Measurements from ENCODE around the gene DAZAP2.
A peak's percentile ranks its signal among the peaks of the same experiment; 100 is the strongest.
"Not testable (repeated sequence)": the region's sequence is repeated elsewhere in the genome, so short reads cannot be mapped to it uniquely, and the experiment has no call there.

Gene DAZAP2

GRCh38 chr12:51247523-51248206 lies 9.0 kb downstream of the DAZAP2 start:
- no peak for DNase-seq (ENCODE audit: low read depth)

GRCh38 chr12:51253276-51253675 lies 14.7 kb downstream of the DAZAP2 start:
- no peak for DNase-seq (ENCODE audit: low read depth)

- no peak for DNase-seq (ENCODE audit: low read depth)
These were observed 15.9 kb downstream of the DAZAP2 start for GRCh38 chr12:51254536-51254935.

GRCh38 chr12:51259600-51259999 lies 21.0 kb downstream of the DAZAP2 start:
- DNase-seq (ENCODE audit: low read depth), result not testable (repeated sequence)

- DNase-seq (ENCODE audit: low read depth), result no peak
These were observed 24.1 kb downstream of the DAZAP2 start for GRCh38 chr12:51262758-51263177.

- DNase-seq (ENCODE audit: low read depth), result no peak
These were observed 24.7 kb downstream of the DAZAP2 start for GRCh38 chr12:51263341-51263740.

GRCh38 chr12:51264297-51264696 lies 25.7 kb downstream of the DAZAP2 start:
- DNase-seq (ENCODE audit: low read depth), result no peak

GRCh38 chr12:51265024-51265423 lies 26.4 kb downstream of the DAZAP2 start:
- no peak for DNase-seq (ENCODE audit: low read depth)

GRCh38 chr12:51269174-51270066 lies 30.8 kb downstream of the DAZAP2 start:
- peak; percentile 34 for DNase-seq (ENCODE audit: low read depth)

- peak; percentile 11 for DNase-seq (ENCODE audit: low read depth)
These were observed 31.7 kb downstream of the DAZAP2 start, which contains the start of gene SMAGP for GRCh38 chr12:51270067-51270950. SMAGP (minus strand) TSS chr12:51270415; CDS start chr12:51269278, 1,137 bp downstream.

GRCh38 chr12:51270951-51271518 lies 32.4 kb downstream of the DAZAP2 start:
- DNase-seq (ENCODE audit: low read depth), result no peak

- DNase-seq (ENCODE audit: low read depth), result not testable (repeated sequence)
These were observed 34.2 kb downstream of the DAZAP2 start for GRCh38 chr12:51272810-51273209.

- no peak for DNase-seq (ENCODE audit: low read depth)
These were observed 36.5 kb downstream of the DAZAP2 start for GRCh38 chr12:51275088-51275487.

- DNase-seq (ENCODE audit: low read depth), result no peak
These were observed 42.7 kb downstream of the DAZAP2 start for GRCh38 chr12:51281202-51281924.

- no peak for DNase-seq (ENCODE audit: low read depth)
These were observed 47.2 kb downstream of the DAZAP2 start for GRCh38 chr12:51285843-51286242.

- DNase-seq (ENCODE audit: low read depth), result not testable (repeated sequence)
These were observed 53.2 kb downstream of the DAZAP2 start for GRCh38 chr12:51291603-51292513.
